Astrocyte (in vitro differentiated cells and primary cell): Measurements from ENCODE around the gene BLTP2. TPM values are rescaled to one million over a fixed set of nuclear protein-coding genes. Genes with fewer than 3 reads are reported as not detected.
A peak's percentile ranks its signal among the peaks of the same experiment; 100 is the strongest.
"Not testable (repeated sequence)": the region's sequence is repeated elsewhere in the genome, so short reads cannot be mapped to it uniquely, and the experiment has no call there.

Experiments used
- DNase-seq: peaks from one replicate; pipeline ENCODE4 v3.0.0-alpha.2; 2010; ENCODE audit warnings: low read depth
- FAIRE-seq: peaks from 2 replicates; lab custom pipeline; 2011; peaks lifted over from hg19 to GRCh38; lab: Jason Lieb, UNC
- H2AFZ ChIP-seq: 2 replicates; pipeline ENCODE4 v1.6.0; 2012; ENCODE audit warnings: low read depth, low read length, inconsistent platforms
- H3K27ac ChIP-seq: 2 replicates; pipeline ENCODE4 v1.5.1; 2011; ENCODE audit warnings: low read depth, low read length, inconsistent platforms
- H3K27me3 ChIP-seq: 2 replicates; pipeline ENCODE4 v1.6.0; 2011; ENCODE audit warnings: low read length, inconsistent platforms; ENCODE audit not compliant: insufficient read depth
- H3K36me3 ChIP-seq: 2 replicates; pipeline ENCODE4 v1.5.1; 2011; ENCODE audit warnings: low read length, inconsistent platforms; ENCODE audit not compliant: insufficient read depth
- H3K4me1 ChIP-seq: 2 replicates; pipeline ENCODE4 v1.5.1; 2011; ENCODE audit warnings: low read length, inconsistent platforms; ENCODE audit not compliant: insufficient read depth
- H3K4me2 ChIP-seq: 2 replicates; pipeline ENCODE4 v1.6.0; 2012; ENCODE audit warnings: low read length, inconsistent platforms
- H3K4me3 ChIP-seq: 2 replicates; pipeline ENCODE4 v1.5.1; 2011; ENCODE audit warnings: low read depth, mild to moderate bottlenecking, low read length, inconsistent platforms; ENCODE audit not compliant: insufficient read depth
- H3K79me2 ChIP-seq: 2 replicates; pipeline ENCODE4 v1.6.0; 2012; ENCODE audit warnings: mild to moderate bottlenecking, low read length, inconsistent platforms; ENCODE audit not compliant: insufficient read depth
- H3K9ac ChIP-seq: 2 replicates; pipeline ENCODE4 v1.6.0; 2012; ENCODE audit warnings: mild to moderate bottlenecking, low read length, inconsistent platforms
- H3K9me3 ChIP-seq: 2 replicates; pipeline ENCODE4 v1.5.1; 2012; ENCODE audit warnings: low read depth, mild to moderate bottlenecking, low read length, inconsistent platforms; ENCODE audit not compliant: insufficient read depth
- H4K20me1 ChIP-seq: 2 replicates; pipeline ENCODE4 v1.6.0; 2012; ENCODE audit warnings: low read length, inconsistent platforms; ENCODE audit not compliant: insufficient read depth
- H3K27ac Mint-ChIP-seq: one replicate; pipeline ENCODE4 v1.8.0; 2021; ENCODE audit warnings: mild to moderate bottlenecking, mixed read lengths; ENCODE audit not compliant: unreplicated experiment
- H3K27me3 Mint-ChIP-seq: one replicate; pipeline ENCODE4 v1.8.0; 2021; ENCODE audit warnings: low read depth, mixed read lengths; ENCODE audit not compliant: unreplicated experiment
- H3K36me3 Mint-ChIP-seq: one replicate; pipeline ENCODE4 v1.8.0; 2021; ENCODE audit warnings: low read depth, mixed read lengths; ENCODE audit not compliant: unreplicated experiment
- H3K4me1 Mint-ChIP-seq: one replicate; pipeline ENCODE4 v1.8.0; 2021; ENCODE audit warnings: low read depth, mixed read lengths; ENCODE audit not compliant: unreplicated experiment
- H3K4me3 Mint-ChIP-seq: one replicate; pipeline ENCODE4 v1.8.0; 2021; ENCODE audit warnings: mild to moderate bottlenecking, moderate library complexity, mixed read lengths; ENCODE audit not compliant: unreplicated experiment
- H3K9me3 Mint-ChIP-seq: one replicate; pipeline ENCODE4 v1.8.0; 2021; ENCODE audit warnings: mild to moderate bottlenecking, mixed read lengths; ENCODE audit not compliant: unreplicated experiment
- CTCF ChIP-seq: IDR thresholded peaks from 2 replicates; pipeline ENCODE4 v1.5.1; 2011; ENCODE audit warnings: low read depth, mild to moderate bottlenecking, inconsistent platforms, low read length, moderate library complexity; ENCODE audit not compliant: insufficient read depth
- EZH2 ChIP-seq: IDR thresholded peaks from 2 replicates; pipeline ENCODE4 v1.6.1; 2012; ENCODE audit warnings: mild to moderate bottlenecking, low read length, inconsistent platforms; ENCODE audit not compliant: insufficient read depth
- total RNA-seq: library from RNA; stranded (reverse); gene quantifications from 2 replicates; pipeline ENCODE4 v1.2.1, GENCODE V29; 2021

BLTP2 gene
- total RNA-seq, 1 donor from 2014 or later: 133 TPM

GRCh38 chr17:28661635-28662526 is 16.9 kb upstream of the BLTP2 start, which contains the start of the genes SDF2 and SUPT6H:
Gene SDF2, minus strand, starts transcription at chr17:28661906. Its CDS starts 30 bp downstream, at chr17:28661876.
Gene SUPT6H, plus strand, starts transcription at chr17:28662205. Its CDS starts 11,197 bp downstream, at chr17:28673402.
- FAIRE-seq: no peak
- H3K4me1 Mint-ChIP-seq: peaks cover 20% of the 10 kb centered on the region
- H3K9me3 Mint-ChIP-seq: no peaks in the 10 kb centered on the region
- H3K36me3 Mint-ChIP-seq: peaks cover 25% of the 10 kb centered on the region
- H3K27me3 ChIP-seq: no peaks in the 10 kb centered on the region
- H3K27me3 Mint-ChIP-seq: no peaks in the 10 kb centered on the region
- peaks cover 11% of the 10 kb centered on the region for H3K4me1 ChIP-seq
- peaks cover 55% of the 10 kb centered on the region for H4K20me1 ChIP-seq
- H3K9ac ChIP-seq: peak within 1 kb of the TSS; percentile 96
- H3K27ac ChIP-seq: peak within 1 kb of the TSS; percentile 97
- H3K4me2 ChIP-seq: peak within 1 kb of the TSS; percentile 89
- H3K27ac Mint-ChIP-seq: peak within 1 kb of the TSS; percentile 100
- H2AFZ ChIP-seq: peak within 1 kb of the TSS; percentile 93
- no peaks in the 10 kb centered on the region for H3K9me3 ChIP-seq
- H3K36me3 ChIP-seq: peaks cover 4% of the 10 kb centered on the region
- TF ChIP-seq CTCF (no peak), EZH2 (no peak)
- peak within 1 kb of the TSS; percentile 87 for H3K4me3 ChIP-seq
- H3K79me2 ChIP-seq: peaks cover 90% of the 10 kb centered on the region
- peak within 1 kb of the TSS; percentile 100 for H3K4me3 Mint-ChIP-seq
- peak; percentile 67 for DNase-seq

GRCh38 chr17:28659497-28659881 is 14.5 kb upstream of the BLTP2 start:
- not testable (repeated sequence) for H3K27me3 Mint-ChIP-seq, H2AFZ ChIP-seq, H3K4me3 Mint-ChIP-seq, H3K4me3 ChIP-seq, H3K9me3 ChIP-seq, H3K9me3 Mint-ChIP-seq, H3K27ac ChIP-seq, DNase-seq, H3K4me2 ChIP-seq, FAIRE-seq, H3K9ac ChIP-seq, H3K27me3 ChIP-seq
- H4K20me1 ChIP-seq: peaks cover 44% of the 10 kb centered on the region
- Mint-ChIP-seq H3K27ac (peak overlapping the region; percentile 18), H3K36me3 (peaks cover 20% of the 10 kb centered on the region), H3K4me1 (peaks cover 12% of the 10 kb centered on the region)
- peaks cover 14% of the 10 kb centered on the region for H3K36me3 ChIP-seq
- peaks cover 87% of the 10 kb centered on the region for H3K79me2 ChIP-seq
- peaks cover 11% of the 10 kb centered on the region for H3K4me1 ChIP-seq

GRCh38 chr17:28658766-28659496 is 14.0 kb upstream of the BLTP2 start:
- not testable (repeated sequence) for H3K9me3 ChIP-seq, FAIRE-seq, H3K27me3 Mint-ChIP-seq

GRCh38 chr17:28658342-28658741 is 13.4 kb upstream of the BLTP2 start:
- Histone ChIP-seq H3K36me3 (peaks cover 14% of the 10 kb centered on the region), H4K20me1 (peaks cover 36% of the 10 kb centered on the region), H3K79me2 (peaks cover 80% of the 10 kb centered on the region)
- not testable (repeated sequence) for H3K9ac ChIP-seq, H3K4me1 ChIP-seq, H3K4me1 Mint-ChIP-seq, H3K27me3 ChIP-seq, H3K9me3 Mint-ChIP-seq, H3K9me3 ChIP-seq, H3K4me3 Mint-ChIP-seq, H3K27ac Mint-ChIP-seq, H3K27ac ChIP-seq, H3K4me3 ChIP-seq, DNase-seq, H2AFZ ChIP-seq, H3K4me2 ChIP-seq, FAIRE-seq, H3K27me3 Mint-ChIP-seq
- H3K36me3 Mint-ChIP-seq: peaks cover 20% of the 10 kb centered on the region

More at GRCh38 chr17:28658766-28659496, 14.0 kb upstream of the BLTP2 start:
- H3K27ac ChIP-seq, H3K4me3 ChIP-seq, H3K9me3 Mint-ChIP-seq, H2AFZ ChIP-seq, H3K4me3 Mint-ChIP-seq, H3K27ac Mint-ChIP-seq, H3K4me2 ChIP-seq, H3K4me1 Mint-ChIP-seq, H3K27me3 ChIP-seq, H3K9ac ChIP-seq, DNase-seq: not testable (repeated sequence)
- peaks cover 42% of the 10 kb centered on the region for H4K20me1 ChIP-seq
- peaks cover 11% of the 10 kb centered on the region for H3K4me1 ChIP-seq
- H3K36me3 ChIP-seq: peaks cover 14% of the 10 kb centered on the region
- peaks cover 20% of the 10 kb centered on the region for H3K36me3 Mint-ChIP-seq
- peaks cover 85% of the 10 kb centered on the region for H3K79me2 ChIP-seq
